PC-3 (cell line): Measurements from ENCODE around the gene RPS6KA3. TPM values are rescaled to one million over a fixed set of nuclear protein-coding genes. Genes with fewer than 3 reads are reported as not detected.

Experiments
- ATAC-seq: fragments of 200-7000 bp; cut with Tn5 transposase; 2 replicates; pipeline ENCODE4 v1.9.1; 2020; ENCODE audit warnings: mild to moderate bottlenecking, moderate library complexity
- BruUV-seq: library from RNA; stranded (reverse); fragments of 400-500 nt; replicated peaks from 2 replicates; lab custom pipeline; 2021; lab: Mats Ljungman, UMichigan
- CTCF ChIA-PET: fragments of 300-600 bp; sonication (Branson Sonifier 250); formaldehyde crosslinking; loops from one replicate; lab custom pipeline; 2022; ENCODE audit warnings: antibody characterized with exemption; lab: Charles Lee
- POLR2A ChIA-PET: fragments of 300-600 bp; sonication (Branson Sonifier 250); formaldehyde crosslinking; loops from one replicate; lab custom pipeline; 2022; ENCODE audit warnings: antibody characterized with exemption; ENCODE audit not compliant: unreplicated experiment; lab: Charles Lee
- DNase-seq: peaks from one replicate; pipeline ENCODE4 v3.0.0-alpha.2; 2015
- H2AFZ ChIP-seq: fragments of 300-600 bp; sonication (generic); 2 replicates; pipeline ENCODE4 v1.6.0; 2016; ENCODE audit warnings: antibody characterized with exemption, low read length
- H3F3A ChIP-seq: fragments of 300-600 bp; sonication (generic); one replicate; pipeline ENCODE4 v1.6.0; 2017; ENCODE audit warnings: antibody characterized with exemption, low read length, control low read depth, mild to moderate bottlenecking; ENCODE audit not compliant: unreplicated experiment
- H3K27ac ChIP-seq: fragments of 300-600 bp; sonication (generic); 2 replicates; pipeline ENCODE4 v1.5.1; 2016; ENCODE audit warnings: mild to moderate bottlenecking, low read length
- H3K27me3 ChIP-seq: fragments of 300-600 bp; sonication (generic); 2 replicates; pipeline ENCODE4 v1.6.1; 2016; ENCODE audit warnings: low read length, mixed read lengths
- H3K36me3 ChIP-seq: fragments of 300-600 bp; sonication (generic); 2 replicates; pipeline ENCODE4 v1.6.1; 2016; ENCODE audit warnings: low read depth, mixed run types, low read length, mixed read lengths
- H3K4me1 ChIP-seq: fragments of 300-600 bp; sonication (generic); 2 replicates; pipeline ENCODE4 v1.5.1; 2016; ENCODE audit warnings: low read length; ENCODE audit not compliant: insufficient read depth
- H3K4me2 ChIP-seq: fragments of 300-600 bp; sonication (generic); 2 replicates; pipeline ENCODE4 v1.6.0; 2016; ENCODE audit warnings: low read length
- H3K4me3 ChIP-seq: fragments of 300-600 bp; sonication (generic); 2 replicates; pipeline ENCODE4 v1.5.1; 2016; ENCODE audit warnings: mild to moderate bottlenecking, low read length, mixed read lengths
- H3K79me2 ChIP-seq: fragments of 300-600 bp; sonication (generic); 2 replicates; pipeline ENCODE4 v1.6.1; 2017; ENCODE audit warnings: low read length, mixed read lengths
- H3K9ac ChIP-seq: fragments of 300-600 bp; sonication (generic); 2 replicates; pipeline ENCODE4 v1.6.0; 2016; ENCODE audit warnings: mild to moderate bottlenecking, low read length
- H3K9me2 ChIP-seq: fragments of 300-600 bp; sonication (generic); replicated peaks from 2 replicates; pipeline ENCODE4 v1.6.1; 2016; ENCODE audit warnings: mixed run types, low read length, mixed read lengths
- H3K9me3 ChIP-seq: fragments of 300-600 bp; sonication (generic); 2 replicates; pipeline ENCODE4 v1.6.1; 2016; ENCODE audit warnings: low read length, mixed read lengths
- H4K20me1 ChIP-seq: fragments of 300-600 bp; sonication (generic); 2 replicates; pipeline ENCODE4 v1.6.1; 2016; ENCODE audit warnings: low read length, mixed read lengths
- EZH2 ChIP-seq: fragments of 300-600 bp; sonication (generic); IDR thresholded peaks from one replicate; pipeline ENCODE4 v1.6.1; 2017; ENCODE audit warnings: antibody characterized with exemption, mild to moderate bottlenecking, low read length; ENCODE audit not compliant: unreplicated experiment
- EZH2phosphoT487 ChIP-seq: fragments of 300-600 bp; sonication (generic); IDR thresholded peaks from 2 replicates; pipeline ENCODE4 v1.6.1; 2018; ENCODE audit warnings: mild to moderate bottlenecking, antibody characterized with exemption, low read length, borderline replicate concordance
- intact Hi-C: fragments of 100-400 bp; cut with micrococcal nuclease; formaldehyde crosslinking; loops from 2 replicates; pipeline ENCODE4 v1.9.0; 2023
- total RNA-seq: library from RNA; depleted of rRNA; stranded (reverse); fragments of >200 nt; gene quantifications from 2 replicates; pipeline ENCODE4 v1.2.3, GENCODE V29; 2014
- TF ChIP-seq, protein P1 (sequence below): fragments of 300-600 bp; sonication (generic); conservative IDR thresholded peaks from 2 replicates; pipeline ENCODE4 v1.5.1; 2017; ENCODE audit warnings: antibody characterized with exemption, low read depth, mild to moderate bottlenecking, low read length

RPS6KA3 gene
- total RNA-seq, 1 experiment from 2014 or later: 22.8 TPM

DNA sequence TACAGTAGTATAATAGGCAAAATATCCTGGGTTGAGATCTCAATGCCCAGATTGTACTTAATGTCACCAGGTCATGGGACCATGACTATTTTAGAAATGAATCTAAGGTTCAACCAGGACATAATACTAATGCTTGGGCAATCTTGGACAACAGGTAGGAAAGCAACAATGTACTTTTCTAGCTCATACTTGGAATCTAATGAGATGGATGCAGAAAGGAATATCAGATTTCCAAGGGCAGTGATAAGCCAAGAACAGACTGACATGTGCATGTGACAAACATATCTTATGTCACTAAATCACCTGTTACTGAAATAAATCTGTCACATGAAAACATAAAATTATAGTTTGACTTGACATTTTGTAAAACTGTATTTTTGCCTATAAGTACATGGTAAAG lies 51.1 kb downstream of the RPS6KA3 start:
- Histone ChIP-seq H4K20me1 (no peaks in the 10 kb centered on the region), H3K79me2 (peaks cover 21% of the 10 kb centered on the region), H2AFZ (no peak overlapping the region), H3K9me2 (no peaks in the 10 kb centered on the region), H3K4me2 (no peak overlapping the region), H3K9me3 (no peaks in the 10 kb centered on the region), H3K27ac (no peak overlapping the region), H3K36me3 (no peaks in the 10 kb centered on the region), H3F3A (no peaks in the 10 kb centered on the region), H3K9ac (no peak overlapping the region), H3K4me3 (no peak overlapping the region), H3K4me1 (peaks cover 18% of the 10 kb centered on the region), H3K27me3 (no peaks in the 10 kb centered on the region)
- intact Hi-C loops: no loop called here
- TF ChIP-seq, protein P1, sequence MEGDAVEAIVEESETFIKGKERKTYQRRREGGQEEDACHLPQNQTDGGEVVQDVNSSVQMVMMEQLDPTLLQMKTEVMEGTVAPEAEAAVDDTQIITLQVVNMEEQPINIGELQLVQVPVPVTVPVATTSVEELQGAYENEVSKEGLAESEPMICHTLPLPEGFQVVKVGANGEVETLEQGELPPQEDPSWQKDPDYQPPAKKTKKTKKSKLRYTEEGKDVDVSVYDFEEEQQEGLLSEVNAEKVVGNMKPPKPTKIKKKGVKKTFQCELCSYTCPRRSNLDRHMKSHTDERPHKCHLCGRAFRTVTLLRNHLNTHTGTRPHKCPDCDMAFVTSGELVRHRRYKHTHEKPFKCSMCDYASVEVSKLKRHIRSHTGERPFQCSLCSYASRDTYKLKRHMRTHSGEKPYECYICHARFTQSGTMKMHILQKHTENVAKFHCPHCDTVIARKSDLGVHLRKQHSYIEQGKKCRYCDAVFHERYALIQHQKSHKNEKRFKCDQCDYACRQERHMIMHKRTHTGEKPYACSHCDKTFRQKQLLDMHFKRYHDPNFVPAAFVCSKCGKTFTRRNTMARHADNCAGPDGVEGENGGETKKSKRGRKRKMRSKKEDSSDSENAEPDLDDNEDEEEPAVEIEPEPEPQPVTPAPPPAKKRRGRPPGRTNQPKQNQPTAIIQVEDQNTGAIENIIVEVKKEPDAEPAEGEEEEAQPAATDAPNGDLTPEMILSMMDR: no peak
- TF ChIP-seq EZH2 (no peak), EZH2phosphoT487 (no peak)
- no TSS peak for BruUV-seq
- DNase-seq (no peak), ATAC-seq (no peak)
- ChIA-PET CTCF (no interaction called here), POLR2A (no interaction called here)

DNA sequence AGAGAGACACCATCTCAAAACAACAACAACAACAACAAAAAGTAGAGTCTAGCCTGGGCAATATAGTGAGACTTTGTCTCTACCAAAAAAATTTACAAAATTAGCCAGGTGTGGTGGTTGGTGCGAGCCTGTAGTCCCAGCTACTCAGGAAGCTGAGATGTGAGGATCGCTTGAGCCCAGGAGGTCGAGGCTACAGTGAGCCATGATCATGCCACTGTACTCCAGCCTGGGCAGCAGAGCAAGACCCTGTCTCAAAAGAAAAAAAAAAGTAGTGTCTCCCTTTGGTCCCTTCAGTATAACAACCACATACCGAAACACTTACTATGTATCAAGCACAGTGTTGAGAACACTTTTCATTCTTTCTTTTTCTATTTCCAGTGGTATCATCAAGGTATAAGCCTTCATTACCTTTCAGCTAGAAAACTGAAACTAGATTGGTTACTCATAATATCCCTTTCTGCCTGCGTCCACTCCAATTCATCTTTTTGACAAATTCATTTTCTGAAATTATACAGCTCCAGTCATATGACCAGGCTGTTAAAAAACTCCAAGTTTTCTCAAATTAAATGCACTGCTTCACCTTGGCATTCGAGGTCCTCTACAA lies 54.1 kb downstream of the RPS6KA3 start:
- no peak overlapping the region for H3K4me2 ChIP-seq
- H3K27me3 ChIP-seq: no peaks in the 10 kb centered on the region
- no TSS peak for BruUV-seq
- ATAC-seq (no peak), DNase-seq (no peak)
- H2AFZ ChIP-seq: no peak overlapping the region
- no peaks in the 10 kb centered on the region for H3F3A ChIP-seq
- ChIA-PET POLR2A (no interaction called here), CTCF (no interaction called here)
- intact Hi-C loops: no loop called here
- peaks cover 9% of the 10 kb centered on the region for H3K4me1 ChIP-seq
- no peak overlapping the region for H3K27ac ChIP-seq
- TF ChIP-seq EZH2 (no peak), EZH2phosphoT487 (no peak)
- TF ChIP-seq, protein P1: no peak
- no peak overlapping the region for H3K4me3 ChIP-seq
- H4K20me1 ChIP-seq: no peaks in the 10 kb centered on the region
- H3K36me3 ChIP-seq: 0 out of 2 replicates have a peak, but pooled peaks cover 3% of the 10 kb centered on the region
- peaks cover 21% of the 10 kb centered on the region for H3K79me2 ChIP-seq
- no peak overlapping the region for H3K9ac ChIP-seq
- H3K9me2 ChIP-seq: no peaks in the 10 kb centered on the region
- H3K9me3 ChIP-seq: no peaks in the 10 kb centered on the region

DNA sequence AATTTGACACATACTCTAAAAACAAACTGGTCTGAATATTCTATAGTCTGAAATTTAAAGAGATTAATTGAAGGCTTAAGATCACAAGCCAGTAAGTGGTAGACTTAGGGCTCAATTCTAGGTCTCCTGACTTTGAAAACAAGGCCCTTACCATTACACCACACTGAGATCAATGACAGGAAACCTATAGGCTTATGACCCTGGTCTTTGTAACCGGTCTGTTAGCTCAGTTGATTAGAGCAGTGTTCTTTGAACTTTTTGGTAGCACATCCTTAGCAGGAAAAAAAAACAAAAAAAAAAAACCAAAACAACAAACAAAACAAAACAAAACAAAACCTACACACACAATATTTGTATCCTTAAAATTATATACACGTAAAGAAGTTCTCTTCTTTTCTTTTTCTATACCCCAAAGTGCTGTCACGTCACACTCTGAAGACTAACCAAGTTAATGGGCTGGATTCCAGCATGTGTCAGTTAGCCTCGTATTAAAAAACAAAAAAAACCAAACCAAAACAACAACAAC lies 55.4 kb downstream of the RPS6KA3 start:
- Histone ChIP-seq H3K27ac (no peak overlapping the region), H3K9ac (no peak overlapping the region), H2AFZ (no peak overlapping the region), H3K79me2 (peaks cover 14% of the 10 kb centered on the region), H3K4me1 (no peaks in the 10 kb centered on the region), H3K9me3 (no peaks in the 10 kb centered on the region), H3K4me3 (no peak overlapping the region), H3K27me3 (no peaks in the 10 kb centered on the region), H3K4me2 (no peak overlapping the region), H3F3A (no peaks in the 10 kb centered on the region), H3K9me2 (no peaks in the 10 kb centered on the region), H3K36me3 (peaks cover 3% of the 10 kb centered on the region; the same call in 1 of the 2 replicates), H4K20me1 (no peaks in the 10 kb centered on the region)
- DNase-seq (no peak), ATAC-seq (no peak)
- CTCF ChIA-PET: no interaction called here
- TF ChIP-seq EZH2 (no peak), EZH2phosphoT487 (no peak)
- TF ChIP-seq, protein P1: no peak
- BruUV-seq: no TSS peak
- intact Hi-C loops: no loop called here
- POLR2A ChIA-PET: no interaction called here
